ENCODE results near the gene LRGUK. TPM values are rescaled to one million over a fixed set of nuclear protein-coding genes. Genes with fewer than 3 reads are reported as not detected.
"Not testable (repeated sequence)": the region's sequence is repeated elsewhere in the genome, so short reads cannot be mapped to it uniquely, and the experiment has no call there.

Gene LRGUK
- total RNA-seq, 2 experiments from 2014 or later, result 0.07 to 0.14 TPM

GRCh38 chr7:134293002-134293740, 166.0 kb downstream of the LRGUK start:
- peaks cover 38% of the 10 kb centered on the region for H3K36me3 Mint-ChIP-seq (ENCODE audit: low read depth)
- H3K9me3 Mint-ChIP-seq (ENCODE audit: low read depth), result no peaks in the 10 kb centered on the region
- H3K4me3 Mint-ChIP-seq, result no peak overlapping the region
- POLR2A ChIA-PET, result interaction anchor here (0.7 kb wide), 1 partner anchor 1383 kb away, joined by 3 read pairs; no protein-coding TSS in a partner anchor
- no peaks in the 10 kb centered on the region for H3K4me1 Mint-ChIP-seq
- no peak overlapping the region for H3K27ac Mint-ChIP-seq
- CTCF ChIA-PET, result interaction anchor here (0.5 to 0.7 kb wide), 3 partner anchors 25 to 83 kb away, joined by 3 read pairs; no protein-coding TSS in a partner anchor
- H3K27me3 Mint-ChIP-seq, result no peaks in the 10 kb centered on the region
- intact Hi-C loops (cut with DNase I, micrococcal nuclease), result no loop called here
- ATAC-seq, result no peak
- no peak for DNase-seq

DNA sequence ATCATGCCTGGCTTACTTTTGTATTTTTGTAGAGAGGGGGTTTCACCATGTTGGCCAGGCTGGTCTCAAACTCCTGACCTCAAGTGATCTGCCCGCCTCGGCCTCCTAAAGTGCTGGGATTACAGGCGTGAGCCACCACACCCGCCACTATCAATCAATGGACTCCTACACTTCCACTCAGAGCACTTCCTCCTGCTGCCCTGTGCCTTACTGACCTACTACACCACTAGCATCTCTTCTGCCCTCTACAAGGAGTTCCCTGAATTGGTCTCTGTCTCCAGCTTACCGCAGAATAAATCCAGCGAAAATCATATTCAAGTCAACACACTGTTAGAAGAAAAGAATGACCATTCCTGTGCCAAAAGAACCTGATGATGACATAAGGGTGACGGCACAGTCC, 168.8 kb downstream of the LRGUK start:
- H3K4me1 Mint-ChIP-seq; DNase-seq; intact Hi-C loops (cut with DNase I, micrococcal nuclease); H3K27me3 Mint-ChIP-seq; CTCF ChIA-PET; POLR2A ChIA-PET; H3K4me3 Mint-ChIP-seq; H3K9me3 Mint-ChIP-seq (ENCODE audit: low read depth); H3K27ac Mint-ChIP-seq; ATAC-seq: not testable (repeated sequence)
- peaks cover 46% of the 10 kb centered on the region for H3K36me3 Mint-ChIP-seq (ENCODE audit: low read depth)

- ChIA-PET CTCF (no interaction called here), POLR2A (no interaction called here)
- Mint-ChIP-seq H3K4me3 (no peak overlapping the region), H3K9me3 (ENCODE audit: low read depth) (no peaks in the 10 kb centered on the region), H3K36me3 (ENCODE audit: low read depth) (peaks cover 50% of the 10 kb centered on the region), H3K27me3 (no peaks in the 10 kb centered on the region), H3K4me1 (no peaks in the 10 kb centered on the region), H3K27ac (no peak overlapping the region)
- intact Hi-C loops (cut with DNase I, micrococcal nuclease), result no loop called here
- no peak for ATAC-seq
- DNase-seq, result no peak
These were observed 170.3 kb downstream of the LRGUK start for GRCh38 chr7:134297489-134297888.

GRCh38 chr7:134298902-134299683, 172.0 kb downstream of the LRGUK start:
- ChIA-PET POLR2A (no interaction called here), CTCF (interaction anchor here (0.6 kb wide), 1 partner anchor 66 kb away, joined by 3 read pairs; no protein-coding TSS in a partner anchor)
- no peak overlapping the region for H3K27ac Mint-ChIP-seq
- intact Hi-C loops (cut with DNase I, micrococcal nuclease), result no loop called here
- H3K4me3 Mint-ChIP-seq, result no peak overlapping the region
- no peaks in the 10 kb centered on the region for H3K4me1 Mint-ChIP-seq
- DNase-seq, result no peak
- no peaks in the 10 kb centered on the region for H3K27me3 Mint-ChIP-seq
- no peak for ATAC-seq
- H3K9me3 Mint-ChIP-seq (ENCODE audit: low read depth), result no peaks in the 10 kb centered on the region
- peaks cover 49% of the 10 kb centered on the region for H3K36me3 Mint-ChIP-seq (ENCODE audit: low read depth)

DNA sequence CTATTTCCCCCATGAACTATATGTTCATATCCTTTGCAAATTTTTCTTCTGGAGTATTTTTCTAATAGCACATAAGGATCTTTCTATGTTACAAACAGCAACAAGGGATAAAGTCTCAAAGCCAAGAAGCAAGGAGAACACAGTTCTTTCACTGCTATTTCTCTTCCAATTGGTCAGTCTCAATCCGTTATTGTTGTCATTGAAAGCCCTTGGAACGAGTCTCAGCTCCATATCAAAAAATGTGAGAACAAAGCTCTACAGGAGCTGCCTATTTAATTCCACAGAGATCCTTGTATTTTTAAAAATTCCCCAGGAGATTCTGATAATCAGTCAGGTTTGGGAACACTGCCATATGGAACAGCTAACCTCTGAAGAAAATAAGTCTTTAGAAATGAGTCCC, 173.8 kb downstream of the LRGUK start:
- Mint-ChIP-seq H3K27ac (no peak overlapping the region), H3K36me3 (ENCODE audit: low read depth) (peaks cover 44% of the 10 kb centered on the region), H3K4me1 (no peaks in the 10 kb centered on the region), H3K4me3 (no peak overlapping the region), H3K27me3 (no peaks in the 10 kb centered on the region), H3K9me3 (ENCODE audit: low read depth) (no peaks in the 10 kb centered on the region)
- intact Hi-C loops (cut with DNase I, micrococcal nuclease), result no loop called here
- CTCF ChIA-PET, result no interaction called here
- POLR2A ChIA-PET, result no interaction called here
- no peak for ATAC-seq
- DNase-seq, result no peak

GRCh38 chr7:134301592-134301991, 174.5 kb downstream of the LRGUK start:
- Mint-ChIP-seq H3K9me3 (ENCODE audit: low read depth) (no peaks in the 10 kb centered on the region), H3K36me3 (ENCODE audit: low read depth) (peaks cover 43% of the 10 kb centered on the region), H3K27ac (no peak overlapping the region), H3K4me3 (no peak overlapping the region), H3K4me1 (no peaks in the 10 kb centered on the region), H3K27me3 (no peaks in the 10 kb centered on the region)
- DNase-seq (no peak), ATAC-seq (no peak)
- CTCF ChIA-PET, result no interaction called here
- intact Hi-C loops (cut with DNase I, micrococcal nuclease), result no loop called here
- POLR2A ChIA-PET, result no interaction called here

DNA sequence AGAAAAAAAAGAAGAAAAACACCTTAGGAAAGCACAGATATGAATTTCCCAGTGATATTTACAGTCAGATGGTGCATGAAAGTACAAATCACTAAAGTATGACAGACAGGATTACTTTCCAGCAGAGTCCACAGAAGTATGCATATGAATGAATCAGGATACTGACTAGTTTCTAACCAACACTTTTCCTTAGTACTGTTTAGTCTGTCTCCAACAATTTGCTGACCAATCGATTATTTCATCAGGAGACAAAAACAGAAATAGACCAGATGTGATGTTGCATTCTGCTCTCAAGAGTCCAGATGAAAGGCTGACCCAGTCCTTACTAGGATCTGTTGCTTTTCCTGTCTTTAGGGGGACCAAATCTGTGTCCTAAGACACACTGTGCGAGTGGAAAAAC, 175.0 kb downstream of the LRGUK start:
- intact Hi-C loops (cut with DNase I, micrococcal nuclease), result no loop called here
- peaks cover 41% of the 10 kb centered on the region for H3K36me3 Mint-ChIP-seq (ENCODE audit: low read depth)
- no peaks in the 10 kb centered on the region for H3K4me1 Mint-ChIP-seq
- ChIA-PET CTCF (no interaction called here), POLR2A (no interaction called here)
- no peaks in the 10 kb centered on the region for H3K9me3 Mint-ChIP-seq (ENCODE audit: low read depth)
- H3K27me3 Mint-ChIP-seq, result no peaks in the 10 kb centered on the region
- DNase-seq (no peak), ATAC-seq (no peak)
- no peak overlapping the region for H3K27ac Mint-ChIP-seq
- no peak overlapping the region for H3K4me3 Mint-ChIP-seq

GRCh38 chr7:134307320-134307719, 180.2 kb downstream of the LRGUK start:
- peaks cover 19% of the 10 kb centered on the region for H3K36me3 Mint-ChIP-seq (ENCODE audit: low read depth)
- DNase-seq (no peak), ATAC-seq (no peak)
- H3K4me1 Mint-ChIP-seq, result no peaks in the 10 kb centered on the region
- H3K9me3 Mint-ChIP-seq (ENCODE audit: low read depth), result no peaks in the 10 kb centered on the region
- ChIA-PET CTCF (no interaction called here), POLR2A (no interaction called here)
- H3K4me3 Mint-ChIP-seq, result no peak overlapping the region
- no peaks in the 10 kb centered on the region for H3K27me3 Mint-ChIP-seq
- intact Hi-C loops (cut with DNase I, micrococcal nuclease), result no loop called here
- no peak overlapping the region for H3K27ac Mint-ChIP-seq

GRCh38 chr7:134308548-134308947, 181.4 kb downstream of the LRGUK start:
- Mint-ChIP-seq H3K9me3 (ENCODE audit: low read depth) (no peaks in the 10 kb centered on the region), H3K4me3 (no peak overlapping the region), H3K4me1 (no peaks in the 10 kb centered on the region), H3K36me3 (ENCODE audit: low read depth) (peaks cover 19% of the 10 kb centered on the region), H3K27ac (no peak overlapping the region), H3K27me3 (no peaks in the 10 kb centered on the region)
- ChIA-PET POLR2A (no interaction called here), CTCF (no interaction called here)
- intact Hi-C loops (cut with DNase I, micrococcal nuclease), result no loop called here
- DNase-seq (no peak), ATAC-seq (no peak)

DNA sequence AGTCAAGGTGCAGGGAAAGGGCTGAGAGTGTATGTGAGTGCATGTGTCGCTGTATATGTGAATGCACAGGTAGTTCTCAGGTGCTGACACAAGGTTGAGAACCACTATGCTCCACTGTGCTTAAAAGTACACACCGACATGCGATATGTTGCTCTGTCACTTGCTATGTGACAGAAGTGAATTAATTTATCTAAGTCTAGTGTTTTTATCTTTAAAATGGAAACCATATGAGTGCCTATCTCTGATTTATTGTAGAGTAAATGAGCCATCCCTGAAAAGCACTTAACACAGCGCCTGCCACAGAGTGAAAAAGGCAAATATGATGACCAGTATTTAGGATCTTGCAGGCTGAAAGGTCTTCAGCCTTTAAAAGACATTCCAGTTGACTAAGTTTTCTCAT, 184.7 kb downstream of the LRGUK start:
- H3K4me1 Mint-ChIP-seq, result peaks cover 9% of the 10 kb centered on the region
- no peak for DNase-seq
- CTCF ChIA-PET, result no interaction called here
- H3K27ac Mint-ChIP-seq, result no peak overlapping the region
- H3K27me3 Mint-ChIP-seq, result no peaks in the 10 kb centered on the region
- no peaks in the 10 kb centered on the region for H3K9me3 Mint-ChIP-seq (ENCODE audit: low read depth)
- ATAC-seq, result no peak
- no peak overlapping the region for H3K4me3 Mint-ChIP-seq
- H3K36me3 Mint-ChIP-seq (ENCODE audit: low read depth), result no peaks in the 10 kb centered on the region
- POLR2A ChIA-PET, result no interaction called here
- intact Hi-C loops (cut with DNase I, micrococcal nuclease), result loop anchor here in 1 of 2 experiments (10.0 kb wide), 1 partner anchor 1243 kb away; the partner anchor contains the start of gene NUP205

- ChIA-PET POLR2A (no interaction called here), CTCF (interaction anchor here (0.6 to 1.2 kb wide), 2 partner anchors 16 to 73 kb away, joined by 3 to 4 read pairs; no protein-coding TSS in a partner anchor)
- Mint-ChIP-seq H3K9me3 (ENCODE audit: low read depth) (no peaks in the 10 kb centered on the region), H3K27me3 (no peaks in the 10 kb centered on the region), H3K36me3 (ENCODE audit: low read depth) (no peaks in the 10 kb centered on the region), H3K4me3 (no peak overlapping the region), H3K27ac (no peak overlapping the region), H3K4me1 (peaks cover 15% of the 10 kb centered on the region)
- ATAC-seq (no peak), DNase-seq (no peak)
- intact Hi-C loops (cut with DNase I, micrococcal nuclease), result loop anchor here in 1 of 2 experiments (10.0 kb wide), 1 partner anchor 1242 kb away; the partner anchor contains the start of gene NUP205
These were observed 185.6 kb downstream of the LRGUK start for GRCh38 chr7:134312717-134313116.

GRCh38 chr7:134313543-134313942, 186.4 kb downstream of the LRGUK start:
- POLR2A ChIA-PET, result interaction anchor here (0.6 kb wide), 1 partner anchor 894 kb away, joined by 3 read pairs; no protein-coding TSS in a partner anchor
- no peak overlapping the region for H3K27ac Mint-ChIP-seq
- intact Hi-C loops (cut with DNase I, micrococcal nuclease), result loop anchor here in 1 of 2 experiments (10.0 kb wide), 1 partner anchor 1241 kb away; the partner anchor contains the start of gene NUP205
- H3K27me3 Mint-ChIP-seq, result no peaks in the 10 kb centered on the region
- no peaks in the 10 kb centered on the region for H3K36me3 Mint-ChIP-seq (ENCODE audit: low read depth)
- H3K4me1 Mint-ChIP-seq, result peaks cover 15% of the 10 kb centered on the region
- no peak overlapping the region for H3K4me3 Mint-ChIP-seq
- no peak for DNase-seq
- CTCF ChIA-PET, result interaction anchor here (0.5 to 1.2 kb wide), 4 partner anchors 9 to 231 kb away, joined by 3 to 4 read pairs (median 4); no protein-coding TSS in a partner anchor
- no peaks in the 10 kb centered on the region for H3K9me3 Mint-ChIP-seq (ENCODE audit: low read depth)
- ATAC-seq, result no peak
